ENCODE data around the gene TEX26.

Gene TEX26

GRCh38 chr13:31011901-31012654, 79.6 kb downstream of the TEX26 start:
- no peak for DNase-seq (ENCODE audit: low read depth in 2 of 2)

GRCh38 chr13:31012655-31013024, 80.2 kb downstream of the TEX26 start:
- no peak for DNase-seq (ENCODE audit: low read depth in 2 of 2)

DNA sequence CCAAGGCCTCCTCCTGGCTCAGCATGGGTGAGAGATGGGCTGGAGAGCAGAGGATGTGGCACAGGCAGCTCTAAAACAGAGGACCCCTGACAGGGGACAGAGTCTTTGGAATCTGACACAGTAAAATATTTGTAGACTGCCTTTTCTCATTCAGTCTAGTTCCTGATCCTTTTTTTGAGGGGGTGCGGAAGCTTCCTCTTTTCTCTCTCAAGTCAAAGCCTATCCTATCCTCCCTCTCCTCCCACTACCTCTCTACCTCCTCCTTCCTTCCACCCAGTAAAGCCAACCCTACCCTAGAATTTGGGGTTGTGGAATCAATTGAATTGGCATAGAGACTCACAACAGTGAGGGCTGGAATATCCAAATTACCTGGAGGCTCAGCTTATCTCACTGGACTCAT, 82.0 kb downstream of the TEX26 start:
- DNase-seq (ENCODE audit: low read depth in 2 of 2): no peak

DNA sequence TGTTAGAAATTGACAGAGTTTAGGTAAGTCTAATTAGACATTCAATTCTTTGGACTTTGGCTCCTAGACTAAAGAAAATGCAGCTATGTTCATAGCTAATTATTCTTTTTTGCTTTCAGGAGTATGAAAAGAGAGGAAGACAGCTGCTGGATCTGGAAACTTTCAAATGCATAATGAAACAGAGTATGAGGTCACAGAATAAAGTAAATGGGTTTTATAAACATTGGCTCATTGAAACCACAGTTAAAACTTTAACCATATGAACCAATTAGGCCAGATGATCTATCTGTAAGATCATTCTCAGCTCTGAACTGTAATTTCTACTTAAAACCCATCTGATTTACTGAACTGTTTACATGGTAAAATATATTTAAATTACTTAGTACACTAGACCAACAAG, 82.7 kb downstream of the TEX26 start:
- no peak for DNase-seq (ENCODE audit: low read depth in 2 of 2)

- no peak for DNase-seq (ENCODE audit: low read depth in 2 of 2)
Measured at GRCh38 chr13:31016342-31017325, 84.2 kb downstream of the TEX26 start.

DNA sequence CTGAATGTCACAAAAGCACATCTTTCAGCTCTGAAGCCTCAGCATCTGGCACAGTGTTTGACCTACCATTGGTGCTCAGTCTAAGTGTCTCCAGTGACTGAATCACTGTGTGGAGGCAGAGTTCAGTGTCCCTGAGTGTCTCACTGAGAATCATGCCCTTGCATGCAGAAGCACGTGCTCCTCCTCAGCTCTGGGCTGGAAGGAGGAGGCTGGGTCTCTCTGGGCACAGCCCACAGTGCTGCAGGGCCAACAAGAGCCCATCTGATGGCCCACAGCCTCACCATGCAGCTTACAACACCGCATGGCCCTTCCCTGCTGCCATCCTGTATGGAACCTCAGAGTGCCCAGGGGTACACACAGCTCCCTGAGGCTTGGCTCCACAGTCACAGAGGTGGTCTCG, 86.1 kb downstream of the TEX26 start:
- no peak for DNase-seq (ENCODE audit: low read depth in 2 of 2)

DNA sequence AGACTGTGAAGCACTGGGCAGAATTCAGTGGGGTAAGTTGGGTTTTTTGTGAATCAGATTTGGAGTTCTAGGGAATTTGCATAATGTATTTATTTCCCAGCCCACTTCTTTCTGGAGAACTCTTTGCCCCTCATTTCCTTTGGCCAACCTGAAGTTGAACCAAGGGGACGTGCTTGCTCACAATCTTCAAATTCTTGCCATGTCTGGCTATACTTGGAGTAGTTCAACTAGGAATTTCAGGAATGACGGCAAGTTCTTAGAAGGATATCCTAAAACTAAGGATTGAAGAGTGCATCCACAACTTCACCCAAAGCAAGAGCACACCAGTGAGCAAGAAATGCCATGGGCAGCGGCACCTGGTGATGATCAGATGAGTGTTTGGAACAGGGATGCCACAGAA, 88.5 kb downstream of the TEX26 start:
- no peak for DNase-seq (ENCODE audit: low read depth in 2 of 2)

DNA sequence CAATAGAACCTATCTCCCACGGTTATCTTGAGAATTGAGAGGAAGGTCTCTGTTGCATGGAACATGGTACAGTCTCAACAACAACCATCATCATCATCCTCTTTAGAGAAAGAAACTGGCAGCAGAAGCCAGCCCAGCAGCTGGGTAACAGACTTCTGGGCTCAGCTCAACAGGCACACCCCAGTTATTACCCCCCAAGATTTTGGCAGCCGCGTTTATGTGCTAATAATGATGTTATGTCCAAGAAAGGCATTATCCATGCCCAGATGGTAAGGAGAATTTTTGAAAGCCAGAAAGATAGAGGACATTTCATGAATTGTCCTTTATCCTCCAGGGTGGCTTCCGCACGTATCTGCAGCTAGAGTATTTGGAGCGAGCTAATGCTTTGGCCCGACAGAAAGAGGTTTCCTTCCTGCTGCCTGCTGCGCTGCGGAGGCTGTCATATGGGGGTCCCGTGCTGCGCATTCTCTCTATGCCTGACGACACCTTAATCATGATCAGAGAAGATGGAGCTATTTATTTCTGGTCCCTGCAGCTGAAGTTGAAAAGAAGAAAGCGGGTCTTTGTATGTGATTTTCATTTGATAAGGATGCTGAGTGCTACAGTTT, 89.9 kb downstream of the TEX26 start:
- no peak for DNase-seq (ENCODE audit: low read depth in 2 of 2)

- no peak for DNase-seq (ENCODE audit: low read depth in 2 of 2)
Measured at GRCh38 chr13:31022928-31023530, 90.6 kb downstream of the TEX26 start.

Data from fibroblast of skin of left biceps (primary cell).